PC-9 (cell line): ENCODE data around the gene ALCAM. TPM values are rescaled to one million over a fixed set of nuclear protein-coding genes. Genes with fewer than 3 reads are reported as not detected.

ENCODE experiments used
- BruUV-seq: library from RNA; stranded (reverse); fragments of 400-500 nt; replicated peaks from 2 replicates; lab custom pipeline; 2021; lab: Mats Ljungman, UMichigan
- CTCF ChIA-PET: fragments of 300-600 bp; sonication (Branson Sonifier 250); formaldehyde crosslinking; loops from one replicate; lab custom pipeline; 2022; ENCODE audit warnings: antibody characterized with exemption; lab: Charles Lee
- POLR2A ChIA-PET: fragments of 300-600 bp; sonication (Branson Sonifier 250); formaldehyde crosslinking; loops from one replicate; lab custom pipeline; 2022; ENCODE audit warnings: antibody characterized with exemption; ENCODE audit not compliant: unreplicated experiment; lab: Charles Lee
- DNase-seq, 2 experiments: peaks; one replicate each; pipeline versions ENCODE4 v3.0.0 to v3.0.0-alpha.2; 2015 to 2022; ENCODE audit warnings: mixed read lengths in 1 of 2
- H2AFZ ChIP-seq: fragments of 200-600 bp; sonication (generic); 2 replicates; pipeline ENCODE4 v1.8.1; 2017; ENCODE audit warnings: antibody characterized with exemption
- H3F3A ChIP-seq: fragments of 200-600 bp; sonication (generic); 2 replicates; pipeline ENCODE4 v1.8.1; 2017; ENCODE audit warnings: antibody characterized with exemption, mild to moderate bottlenecking, low read depth; ENCODE audit not compliant: insufficient read depth
- H3K27ac ChIP-seq: fragments of 200-600 bp; sonication (generic); 2 replicates; pipeline ENCODE4 v1.6.1; 2016; ENCODE audit warnings: mixed run types
- H3K27me3 ChIP-seq: fragments of 200-600 bp; sonication (generic); 2 replicates; pipeline ENCODE4 v1.6.1; 2016; ENCODE audit warnings: low read depth, mixed run types; ENCODE audit not compliant: insufficient read depth
- H3K36me3 ChIP-seq: fragments of 200-600 bp; sonication (generic); 2 replicates; pipeline ENCODE4 v1.6.1; 2016; ENCODE audit warnings: low read depth, mixed run types
- H3K4me1 ChIP-seq: fragments of 200-600 bp; sonication (generic); replicated peaks from 2 replicates; pipeline ENCODE4 v1.6.1; 2016; ENCODE audit warnings: mixed run types; ENCODE audit not compliant: insufficient read depth
- H3K4me2 ChIP-seq: fragments of 200-600 bp; sonication (generic); 2 replicates; pipeline ENCODE4 v1.6.1; 2017; ENCODE audit warnings: mixed run types
- H3K4me3 ChIP-seq: fragments of 200-600 bp; sonication (generic); 2 replicates; pipeline ENCODE4 v1.6.1; 2016; ENCODE audit warnings: mixed run types
- H3K79me2 ChIP-seq: fragments of 200-600 bp; sonication (generic); 2 replicates; pipeline ENCODE4 v1.6.1; 2017; ENCODE audit warnings: low read depth, mixed run types
- H3K9me2 ChIP-seq: fragments of 200-600 bp; sonication (generic); 2 replicates; pipeline ENCODE4 v1.8.1; 2017; ENCODE audit warnings: mild to moderate bottlenecking; ENCODE audit not compliant: insufficient read depth
- H3K9me3 ChIP-seq: fragments of 200-600 bp; sonication (generic); 2 replicates; pipeline ENCODE4 v1.8.1; 2016; ENCODE audit warnings: low read depth; ENCODE audit not compliant: insufficient read depth
- H4K20me1 ChIP-seq: fragments of 200-600 bp; sonication (generic); 2 replicates; pipeline ENCODE4 v1.8.1; 2017; ENCODE audit not compliant: insufficient read depth
- EZH2 ChIP-seq: fragments of 200-600 bp; sonication (generic); IDR thresholded peaks from 2 replicates; pipeline ENCODE4 v1.8.0; 2017; ENCODE audit warnings: antibody characterized with exemption, low read depth
- intact Hi-C: fragments of 100-400 bp; cut with micrococcal nuclease; formaldehyde crosslinking; loops from one replicate; pipeline ENCODE4 v1.10.0; 2022; ENCODE audit not compliant: unreplicated experiment
- total RNA-seq: library from RNA; stranded (reverse); gene quantifications from 2 replicates; pipeline ENCODE4 v1.2.3, GENCODE V29; 2021
- TF ChIP-seq, protein P1 (sequence below): fragments of 200-600 bp; sonication (generic); conservative IDR thresholded peaks from 2 replicates; pipeline ENCODE4 v1.6.1; 2017; ENCODE audit warnings: mixed run types, antibody characterized with exemption, mild to moderate bottlenecking, moderate library complexity

ALCAM gene
- total RNA-seq, 1 experiment from 2014 or later, result 132 TPM

DNA sequence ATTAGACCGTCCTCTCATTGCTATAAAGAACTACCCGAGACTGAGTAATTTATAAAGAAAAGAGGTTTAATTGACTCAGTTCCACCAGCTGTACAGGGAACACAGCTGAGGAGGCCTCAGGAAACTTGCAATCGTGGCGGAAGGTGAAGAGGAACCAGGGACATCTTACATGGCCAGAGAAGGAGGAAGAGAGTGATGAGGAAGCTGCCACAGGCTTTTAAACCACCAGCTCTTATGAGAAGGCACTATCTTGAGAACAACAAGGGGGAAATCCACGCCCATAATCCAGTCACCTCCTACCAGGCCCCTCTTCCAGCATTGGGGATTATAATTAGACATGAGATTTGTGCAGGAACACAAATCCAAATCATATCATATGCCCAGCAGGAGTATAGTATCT is 138.5 kb downstream of the ALCAM start:
- no peak for DNase-seq
- H3K4me1 ChIP-seq, result no peaks in the 10 kb centered on the region
- H3K4me2 ChIP-seq, result no peak overlapping the region
- no peaks in the 10 kb centered on the region for H3K79me2 ChIP-seq
- BruUV-seq, result no TSS peak
- POLR2A ChIA-PET, result interaction anchor here (0.5 kb wide), 1 partner anchor 774 kb away, joined by 3 read pairs; no protein-coding TSS in a partner anchor
- H2AFZ ChIP-seq, result no peak overlapping the region
- H3K27ac ChIP-seq, result no peak overlapping the region
- H3F3A ChIP-seq, result no peaks in the 10 kb centered on the region
- intact Hi-C loops, result no loop called here
- H3K36me3 ChIP-seq, result no peaks in the 10 kb centered on the region
- H3K9me3 ChIP-seq, result no peaks in the 10 kb centered on the region
- no peak for TF ChIP-seq EZH2
- TF ChIP-seq, protein P1, sequence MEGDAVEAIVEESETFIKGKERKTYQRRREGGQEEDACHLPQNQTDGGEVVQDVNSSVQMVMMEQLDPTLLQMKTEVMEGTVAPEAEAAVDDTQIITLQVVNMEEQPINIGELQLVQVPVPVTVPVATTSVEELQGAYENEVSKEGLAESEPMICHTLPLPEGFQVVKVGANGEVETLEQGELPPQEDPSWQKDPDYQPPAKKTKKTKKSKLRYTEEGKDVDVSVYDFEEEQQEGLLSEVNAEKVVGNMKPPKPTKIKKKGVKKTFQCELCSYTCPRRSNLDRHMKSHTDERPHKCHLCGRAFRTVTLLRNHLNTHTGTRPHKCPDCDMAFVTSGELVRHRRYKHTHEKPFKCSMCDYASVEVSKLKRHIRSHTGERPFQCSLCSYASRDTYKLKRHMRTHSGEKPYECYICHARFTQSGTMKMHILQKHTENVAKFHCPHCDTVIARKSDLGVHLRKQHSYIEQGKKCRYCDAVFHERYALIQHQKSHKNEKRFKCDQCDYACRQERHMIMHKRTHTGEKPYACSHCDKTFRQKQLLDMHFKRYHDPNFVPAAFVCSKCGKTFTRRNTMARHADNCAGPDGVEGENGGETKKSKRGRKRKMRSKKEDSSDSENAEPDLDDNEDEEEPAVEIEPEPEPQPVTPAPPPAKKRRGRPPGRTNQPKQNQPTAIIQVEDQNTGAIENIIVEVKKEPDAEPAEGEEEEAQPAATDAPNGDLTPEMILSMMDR, result no peak
- H3K9me2 ChIP-seq, result peaks cover 2% of the 10 kb centered on the region; the same call in 1 of the 2 replicates
- no peaks in the 10 kb centered on the region for H3K27me3 ChIP-seq
- CTCF ChIA-PET, result no interaction called here
- H4K20me1 ChIP-seq, result no peaks in the 10 kb centered on the region
- H3K4me3 ChIP-seq, result no peak overlapping the region

DNA sequence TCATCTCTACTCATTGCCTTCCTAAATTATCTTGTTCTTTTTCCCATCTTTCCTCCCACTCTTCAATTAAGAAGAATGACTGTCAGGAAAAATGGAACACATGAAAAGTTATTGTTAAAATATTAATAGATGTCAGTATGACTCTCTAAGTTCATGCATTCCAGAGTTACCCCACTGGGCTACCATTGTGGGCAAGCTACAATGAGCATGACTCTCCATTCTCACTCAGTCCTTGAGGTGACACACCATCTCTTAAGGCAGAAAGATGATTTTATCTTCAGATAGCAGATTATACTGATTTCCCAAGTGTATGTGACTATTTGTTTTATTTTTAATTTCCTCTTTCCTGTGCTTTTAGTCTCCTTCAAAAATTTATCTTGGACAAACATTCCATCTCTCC is 144.3 kb downstream of the ALCAM start:
- CTCF ChIA-PET, result no interaction called here
- H3K4me2 ChIP-seq, result no peak overlapping the region
- no peaks in the 10 kb centered on the region for H4K20me1 ChIP-seq
- no peaks in the 10 kb centered on the region for H3K27me3 ChIP-seq
- H3K79me2 ChIP-seq, result no peaks in the 10 kb centered on the region
- intact Hi-C loops, result loop anchor here (10.0 kb wide), 5 partner anchors 456 to 1554 kb away; no protein-coding TSS in a partner anchor
- peaks cover 6% of the 10 kb centered on the region for H3K9me2 ChIP-seq
- no peak overlapping the region for H3K27ac ChIP-seq
- no peaks in the 10 kb centered on the region for H3K4me1 ChIP-seq
- BruUV-seq, result no TSS peak
- H3K4me3 ChIP-seq, result no peak overlapping the region
- no peak overlapping the region for H2AFZ ChIP-seq
- POLR2A ChIA-PET, result no interaction called here
- H3K36me3 ChIP-seq, result no peaks in the 10 kb centered on the region
- no peaks in the 10 kb centered on the region for H3K9me3 ChIP-seq
- no peak for DNase-seq
- no peaks in the 10 kb centered on the region for H3F3A ChIP-seq
- TF ChIP-seq EZH2, result no peak
- TF ChIP-seq, protein P1, result no peak

DNA sequence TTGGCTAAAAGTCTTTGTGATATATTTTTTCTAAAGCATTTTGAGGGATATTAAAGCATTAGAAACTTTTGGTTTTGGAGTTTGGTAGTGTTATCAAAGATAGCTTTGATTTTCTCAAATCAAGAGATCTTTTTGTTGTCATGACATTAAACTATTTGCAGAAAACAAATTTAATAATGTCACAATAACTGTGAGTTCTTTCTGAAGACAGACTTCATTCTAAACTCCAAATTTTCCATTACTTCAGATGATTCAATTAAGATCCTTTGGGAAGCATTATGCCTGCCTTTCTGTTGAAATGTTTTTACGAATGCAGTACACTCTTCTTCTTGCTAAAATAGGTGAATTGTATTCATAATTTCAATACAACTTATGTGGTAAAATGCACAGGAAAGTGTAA is 145.4 kb downstream of the ALCAM start:
- H3K79me2 ChIP-seq, result no peaks in the 10 kb centered on the region
- H3K4me1 ChIP-seq, result no peaks in the 10 kb centered on the region
- no peaks in the 10 kb centered on the region for H3F3A ChIP-seq
- no peak for DNase-seq
- no peak overlapping the region for H2AFZ ChIP-seq
- no peaks in the 10 kb centered on the region for H4K20me1 ChIP-seq
- no peak overlapping the region for H3K4me3 ChIP-seq
- intact Hi-C loops, result loop anchor here (10.0 kb wide), 5 partner anchors 457 to 1553 kb away; no protein-coding TSS in a partner anchor
- no peaks in the 10 kb centered on the region for H3K9me3 ChIP-seq
- no peaks in the 10 kb centered on the region for H3K27me3 ChIP-seq
- ChIA-PET POLR2A (no interaction called here), CTCF (interaction anchor here (0.8 kb wide), 1 partner anchor 144 kb away, joined by 4 read pairs; no protein-coding TSS in a partner anchor)
- H3K9me2 ChIP-seq, result peaks cover 6% of the 10 kb centered on the region
- no TSS peak for BruUV-seq
- TF ChIP-seq, protein P1, result no peak
- TF ChIP-seq EZH2, result no peak
- H3K4me2 ChIP-seq, result no peak overlapping the region
- H3K27ac ChIP-seq, result no peak overlapping the region
- H3K36me3 ChIP-seq, result no peaks in the 10 kb centered on the region
